Measurements from ENCODE around the gene SNX2.
"Not testable (repeated sequence)": the region's sequence is repeated elsewhere in the genome, so short reads cannot be mapped to it uniquely, and the experiment has no call there.

- TF ChIP-seq CTCF, POLR2A (IDR thresholded peaks at IDR 0.05): not testable (repeated sequence)
Measured at GRCh38 chr5:122761896-122762295, 13.0 kb upstream of the SNX2 start.
